Progenitor cell of endocrine pancreas (in vitro differentiated cells): ENCODE measurements around the gene BFSP2. TPM values are rescaled to one million over a fixed set of nuclear protein-coding genes. Genes with fewer than 3 reads are reported as not detected.

ENCODE experiments used
- DNase-seq: peaks from one replicate; pipeline ENCODE4 v3.0.0; 2021; ENCODE audit warnings: low spot score; ENCODE audit not compliant: unreplicated experiment
- H3K27ac Mint-ChIP-seq: 2 replicates; pipeline ENCODE4 v1.8.0; 2021; ENCODE audit warnings: mild to moderate bottlenecking, moderate library complexity, mixed read lengths
- H3K27me3 Mint-ChIP-seq: 2 replicates; pipeline ENCODE4 v1.8.0; 2021; ENCODE audit warnings: mixed read lengths
- H3K36me3 Mint-ChIP-seq: 2 replicates; pipeline ENCODE4 v1.8.0; 2022; ENCODE audit warnings: mixed read lengths; ENCODE audit not compliant: insufficient read depth
- H3K4me1 Mint-ChIP-seq: 2 replicates; pipeline ENCODE4 v1.8.0; 2021; ENCODE audit warnings: low read depth, mixed read lengths
- H3K4me3 Mint-ChIP-seq: 2 replicates; pipeline ENCODE4 v1.8.0; 2021; ENCODE audit warnings: low read depth, mild to moderate bottlenecking, moderate library complexity, mixed read lengths
- H3K9me3 Mint-ChIP-seq: 2 replicates; pipeline ENCODE4 v1.8.0; 2021; ENCODE audit warnings: low read depth, mixed read lengths
- CTCF ChIP-seq: fragments of 200-600 bp; sonication (generic); IDR thresholded peaks from one replicate; pipeline ENCODE4 v1.5.0; 2021; ENCODE audit warnings: antibody characterized with exemption, mild to moderate bottlenecking; ENCODE audit not compliant: unreplicated experiment
- long read RNA-seq: library from polyadenylated mRNA; unstranded; transcript quantifications from one replicate; pipeline ENCODE4 v2.0.0, GENCODE V29; 2020
- total RNA-seq: library from RNA; stranded (reverse); gene quantifications from 2 replicates; pipeline ENCODE4 v1.2.1, GENCODE V29; 2021

Gene BFSP2
- not detected in 2 replicates for total RNA-seq
- long read RNA-seq: 0 reads

GRCh38 chr3:133400006-133400515 lies at the start of gene BFSP2:
Gene BFSP2 (plus strand): TSS chr3:133400056. CDS start chr3:133400084, 28 bp downstream.
- TF ChIP-seq CTCF: no peak
- Mint-ChIP-seq H3K36me3 (no peaks in the 10 kb centered on the region), H3K4me1 (peaks cover 4% of the 10 kb centered on the region), H3K9me3 (no peaks in the 10 kb centered on the region), H3K27ac (no peak within 1 kb of the TSS), H3K4me3 (no peak within 1 kb of the TSS), H3K27me3 (no peaks in the 10 kb centered on the region)
- DNase-seq: no peak

- no peak for TF ChIP-seq CTCF
- Mint-ChIP-seq H3K27ac (no peak overlapping the region), H3K4me3 (no peak overlapping the region), H3K4me1 (no peaks in the 10 kb centered on the region), H3K27me3 (no peaks in the 10 kb centered on the region), H3K9me3 (peaks cover 18% of the 10 kb centered on the region), H3K36me3 (no peaks in the 10 kb centered on the region)
- no peak for DNase-seq
These were observed 45.1 kb upstream of the BFSP2 start for GRCh38 chr3:133354721-133355120.

GRCh38 chr3:133360476-133360875 lies 39.4 kb upstream of the BFSP2 start:
- Mint-ChIP-seq H3K9me3 (peaks cover 17% of the 10 kb centered on the region), H3K4me3 (no peak overlapping the region), H3K4me1 (no peaks in the 10 kb centered on the region), H3K27me3 (no peaks in the 10 kb centered on the region), H3K27ac (no peak overlapping the region), H3K36me3 (no peaks in the 10 kb centered on the region)
- TF ChIP-seq CTCF: no peak
- DNase-seq: no peak

- no peak for TF ChIP-seq CTCF
- H3K36me3 Mint-ChIP-seq: no peaks in the 10 kb centered on the region
- DNase-seq: no peak
- H3K4me3 Mint-ChIP-seq: no peak overlapping the region
- no peak overlapping the region for H3K27ac Mint-ChIP-seq
- H3K4me1 Mint-ChIP-seq: no peaks in the 10 kb centered on the region
- peaks cover 13% of the 10 kb centered on the region for H3K9me3 Mint-ChIP-seq
- no peaks in the 10 kb centered on the region for H3K27me3 Mint-ChIP-seq
These were observed 38.8 kb upstream of the BFSP2 start for GRCh38 chr3:133361011-133361410.

GRCh38 chr3:133361435-133361834 lies 38.4 kb upstream of the BFSP2 start:
- Mint-ChIP-seq H3K4me3 (no peak overlapping the region), H3K4me1 (no peaks in the 10 kb centered on the region), H3K9me3 (peaks cover 8% of the 10 kb centered on the region), H3K27me3 (no peaks in the 10 kb centered on the region), H3K27ac (no peak overlapping the region), H3K36me3 (no peaks in the 10 kb centered on the region)
- TF ChIP-seq CTCF: no peak
- no peak for DNase-seq
